Gastrocnemius medialis (tissue), 4 donors: ENCODE data around the gene RSBN1L. TPM values are rescaled to one million over a fixed set of nuclear protein-coding genes. Genes with fewer than 3 reads are reported as not detected.

Experiments used
- ATAC-seq, 2 donors: fragments of 150-250 bp; one replicate each; pipeline ENCODE4 v1.9.1; 2016
- DNase-seq, 2 donors: peaks; one replicate each; pipeline ENCODE4 v3.0.0-alpha.2; 2019
- H3K27ac ChIP-seq, 4 donors: fragments of 200-600 bp; sonication (generic); 1 replicate in 1 of 4; 2 replicates in 3 of 4; pipeline ENCODE4 v1.5.1; 2016 to 2018; ENCODE audit warnings: mild to moderate bottlenecking in 2 of 4, moderate library complexity in 1 of 4
- H3K27me3 ChIP-seq, 3 donors: fragments of 200-600 bp; sonication (generic) in 2 of 3; 1 replicate in 1 of 3; 2 replicates in 2 of 3; pipeline versions ENCODE4 v1.5.1 to v1.6.0; 2016 to 2019; ENCODE audit warnings: mild to moderate bottlenecking in 1 of 3, moderate library complexity in 1 of 3
- H3K36me3 ChIP-seq, 2 donors: fragments of 200-600 bp; sonication (generic) in 1 of 2; one replicate each; pipeline ENCODE4 v1.5.1; 2017 to 2018
- H3K4me1 ChIP-seq, 2 donors: fragments of 200-600 bp; sonication (generic) in 1 of 2; one replicate each; pipeline ENCODE4 v1.5.1; 2016 to 2017; ENCODE audit warnings: mild to moderate bottlenecking in 2 of 2
- H3K4me3 ChIP-seq, 4 donors: fragments of 200-600 bp; sonication (generic) in 3 of 4; 1 replicate in 1 of 4; 2 replicates in 3 of 4; pipeline ENCODE4 v1.5.1; 2016 to 2019; ENCODE audit warnings: mild to moderate bottlenecking in 2 of 4
- H3K9me3 ChIP-seq, 3 donors: fragments of 200-600 bp; sonication (generic) in 2 of 3; 1 replicate in 1 of 3; 2 replicates in 2 of 3; pipeline ENCODE4 v1.5.1; 2016 to 2019
- CTCF ChIP-seq, 5 experiments: fragments of 450-650 bp in 3 of 5; fragments of 200-600 bp in 2 of 5; sonication (generic) in 2 of 5; IDR thresholded peaks in 4 of 5; conservative IDR thresholded peaks in 1 of 5; 1 replicate in 4 of 5; 2 replicates in 1 of 5; pipeline ENCODE4 v1.5.1; 2016 to 2019; ENCODE audit warnings: antibody characterized with exemption in 5 of 5, mild to moderate bottlenecking in 3 of 5, moderate library complexity in 3 of 5
- POLR2A ChIP-seq, 2 donors: fragments of 450-650 bp; IDR thresholded peaks; one replicate each; pipeline ENCODE4 v1.6.1; 2017; ENCODE audit warnings: antibody characterized with exemption in 2 of 2, mild to moderate bottlenecking in 2 of 2, moderate library complexity in 2 of 2
- in situ Hi-C, 4 donors: fragments of 200-750 bp; cut with MboI; loops; one replicate each; pipeline versions ENCODE4 v1.15.0 to v1.8.0; 2017; ENCODE audit warnings: low sequenced_read_pairs in 4 of 4
- intact Hi-C: fragments of 100-400 bp; cut with DNase I; formaldehyde crosslinking; loops from one replicate; pipeline ENCODE4 v1.15.1; 2023; ENCODE audit warnings: low total_unique reads
- total RNA-seq, 4 donors: library from RNA; depleted of rRNA; stranded (reverse); fragments of >200 nt; gene quantifications; one replicate each; pipeline versions ENCODE4 v1.1.0 to v1.2.3, GENCODE V29; 2016

Gene RSBN1L
- total RNA-seq, 4 donors from 2014 or later = 5.1 to 11.7 (median 8.7) TPM

GRCh38 chr7:77759294-77759889, 63.1 kb downstream of the RSBN1L start:
- intact Hi-C loops = loop anchor here (2.0 to 10.0 kb wide), 4 partner anchors 63 to 325 kb away; partner anchors contain the start of gene RSBN1L
- no peaks in the 10 kb centered on the region for H3K9me3 ChIP-seq
- peak; percentile 80 to 91 (median 81) for TF ChIP-seq CTCF (IDR thresholded peaks at IDR 0.05 in 4 of 5, conservative IDR thresholded peaks at IDR 0.05 in 1 of 5)
- TF ChIP-seq POLR2A (IDR thresholded peaks at IDR 0.05) = no peak
- no peak overlapping the region for H3K4me3 ChIP-seq
- H3K27me3 ChIP-seq = no peaks in the 10 kb centered on the region
- DNase-seq (peak; percentile 27 to 44), ATAC-seq (peak; percentile 69 to 78)
- peaks cover 25 to 39% of the 10 kb centered on the region in 2 donors for H3K4me1 ChIP-seq
- in situ Hi-C loops = loop anchor here in 3 of 4 donors (5.0 to 25.0 kb wide), 4 partner anchors 105 to 325 kb away; partner anchors contain the start of gene PTPN12 (in 1 of the 3)
- H3K27ac ChIP-seq = peak overlapping the region; percentile 24 to 57 (median 48)
- no peaks in the 10 kb centered on the region for H3K36me3 ChIP-seq

- no peak for TF ChIP-seq CTCF (IDR thresholded peaks at IDR 0.05 in 4 of 5, conservative IDR thresholded peaks at IDR 0.05 in 1 of 5)
- TF ChIP-seq POLR2A (IDR thresholded peaks at IDR 0.05) = no peak
- no peak overlapping the region for H3K4me3 ChIP-seq
- intact Hi-C loops = no loop called here
- H3K27me3 ChIP-seq = no peaks in the 10 kb centered on the region
- no peak overlapping the region for H3K27ac ChIP-seq
- ATAC-seq = no peak
- in situ Hi-C loops = loop anchor here in 1 of 4 donors (25.0 kb wide), 1 partner anchor 224 kb away; the partner anchor contains the start of gene PTPN12
- DNase-seq = no peak
- H3K9me3 ChIP-seq = no peaks in the 10 kb centered on the region
- H3K36me3 ChIP-seq = no peaks in the 10 kb centered on the region
- H3K4me1 ChIP-seq = peaks cover 25 to 39% of the 10 kb centered on the region in 2 donors
These were observed 64.7 kb downstream of the RSBN1L start for GRCh38 chr7:77760809-77761453.

GRCh38 chr7:77765481-77765880, 69.2 kb downstream of the RSBN1L start:
- no peaks in the 10 kb centered on the region for H3K27me3 ChIP-seq
- peaks cover 20 to 25% of the 10 kb centered on the region in 2 donors for H3K4me1 ChIP-seq
- H3K9me3 ChIP-seq = no peaks in the 10 kb centered on the region
- in situ Hi-C loops = loop anchor here in 1 of 4 donors (25.0 kb wide), 1 partner anchor 228 kb away; the partner anchor contains the start of gene PTPN12
- no peak for TF ChIP-seq CTCF (IDR thresholded peaks at IDR 0.05 in 4 of 5, conservative IDR thresholded peaks at IDR 0.05 in 1 of 5)
- TF ChIP-seq POLR2A (IDR thresholded peaks at IDR 0.05) = no peak
- intact Hi-C loops = no loop called here
- DNase-seq = no peak
- H3K4me3 ChIP-seq = no peak overlapping the region
- no peak for ATAC-seq
- H3K36me3 ChIP-seq = peaks cover 0 to 3% of the 10 kb centered on the region in 2 donors
- H3K27ac ChIP-seq = no peak overlapping the region

GRCh38 chr7:77765906-77766800, 69.9 kb downstream of the RSBN1L start:
- Histone ChIP-seq H3K36me3 (peaks cover 0 to 3% of the 10 kb centered on the region in 2 donors), H3K9me3 (no peaks in the 10 kb centered on the region), H3K27ac (no peak overlapping the region), H3K4me1 (peaks cover 14 to 25% of the 10 kb centered on the region in 2 donors), H3K4me3 (no peak overlapping the region), H3K27me3 (no peaks in the 10 kb centered on the region)
- ATAC-seq (no peak), DNase-seq (no peak)
- TF ChIP-seq POLR2A (IDR thresholded peaks at IDR 0.05) (no peak), CTCF (IDR thresholded peaks at IDR 0.05 in 4 of 5, conservative IDR thresholded peaks at IDR 0.05 in 1 of 5) (no peak)
- in situ Hi-C loops (loop anchor here in 1 of 4 donors (25.0 kb wide), 1 partner anchor 229 kb away; the partner anchor contains the start of gene PTPN12), intact Hi-C loops (no loop called here)
